G401 (cell line): Measurements from ENCODE around the gene CSF2. TPM values are rescaled to one million over a fixed set of nuclear protein-coding genes. Genes with fewer than 3 reads are reported as not detected.

Experiments
- DNase-seq: peaks from one replicate; pipeline ENCODE4 v3.0.0-alpha.2; 2015; ENCODE audit warnings: low spot score
- in situ Hi-C: cut with HindIII; loops from 2 replicates; pipeline ENCODE4 v1.10.0; 2016; ENCODE audit warnings: low sequenced_read_pairs, mixed read lengths
- total RNA-seq: library from RNA; depleted of rRNA; stranded (reverse); fragments of >200 nt; shearing (Covaris generic); gene quantifications from 2 replicates; pipeline ENCODE4 v1.2.3, GENCODE V29; 2014

The CSF2 gene
- total RNA-seq, 1 experiment from 2014 or later = not detected

DNA sequence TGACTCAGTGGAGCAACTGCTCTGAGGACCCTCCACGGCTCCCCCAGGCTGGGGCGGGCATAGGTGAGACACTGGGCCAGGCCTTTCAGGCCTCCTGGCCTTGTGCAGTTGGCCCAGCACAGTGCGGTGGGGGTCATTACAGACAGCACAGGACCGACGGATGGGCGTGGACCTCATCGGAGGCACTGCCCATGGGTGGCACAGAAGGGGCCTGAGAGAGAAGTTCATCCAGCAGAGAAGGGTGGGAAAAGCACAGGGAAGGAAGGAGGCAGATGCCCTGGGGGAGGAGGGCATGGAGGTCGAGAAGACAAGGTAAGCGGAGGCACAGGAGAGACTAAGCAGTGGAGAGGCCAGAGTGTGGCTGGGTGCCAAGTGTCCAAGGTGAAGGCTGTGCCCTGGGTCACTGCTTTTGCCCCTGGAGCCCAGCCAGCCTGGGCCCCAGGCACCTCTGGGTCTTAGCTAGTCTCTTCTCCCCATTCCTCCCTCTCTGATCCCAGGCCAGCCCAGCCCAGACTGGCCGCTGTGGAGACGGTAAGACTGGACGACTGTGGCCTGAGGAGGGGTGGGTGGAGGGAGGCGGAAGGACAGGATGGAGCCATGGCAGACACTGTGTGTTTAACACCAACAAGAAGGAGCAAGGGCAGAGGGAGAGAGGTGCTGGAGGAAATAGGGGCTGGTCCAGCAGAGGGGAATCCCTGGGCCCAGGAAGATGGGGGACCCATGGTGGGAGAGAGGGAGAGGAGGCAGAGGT, 7.5 kb upstream of the CSF2 start:
- in situ Hi-C loops = no loop called here
- no peak for DNase-seq

- no peak for DNase-seq
- in situ Hi-C loops = no loop called here
Measured at GRCh38 chr5:132066871-132067270, 6.7 kb upstream of the CSF2 start.

DNA sequence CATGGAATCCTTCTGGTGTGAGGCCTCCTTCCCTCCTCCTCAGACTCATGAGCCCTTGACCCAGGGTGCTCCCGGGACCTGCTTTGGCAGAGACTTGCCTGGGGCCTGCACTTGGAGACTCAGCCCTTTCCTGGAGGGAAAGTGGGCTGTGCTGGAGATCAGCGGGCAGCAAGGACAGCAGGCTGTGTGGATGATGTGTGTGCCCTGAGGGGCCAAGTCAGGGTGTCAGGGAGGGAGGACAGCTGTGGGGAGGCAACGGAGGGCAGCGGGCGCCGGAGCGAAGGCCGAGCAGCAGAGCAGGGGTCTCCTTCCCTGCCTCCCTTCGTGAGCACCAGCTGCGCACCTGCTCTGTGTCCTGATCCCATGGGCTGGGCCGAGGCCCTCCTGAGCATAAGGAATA, 6.1 kb upstream of the CSF2 start:
- in situ Hi-C loops = no loop called here

DNA sequence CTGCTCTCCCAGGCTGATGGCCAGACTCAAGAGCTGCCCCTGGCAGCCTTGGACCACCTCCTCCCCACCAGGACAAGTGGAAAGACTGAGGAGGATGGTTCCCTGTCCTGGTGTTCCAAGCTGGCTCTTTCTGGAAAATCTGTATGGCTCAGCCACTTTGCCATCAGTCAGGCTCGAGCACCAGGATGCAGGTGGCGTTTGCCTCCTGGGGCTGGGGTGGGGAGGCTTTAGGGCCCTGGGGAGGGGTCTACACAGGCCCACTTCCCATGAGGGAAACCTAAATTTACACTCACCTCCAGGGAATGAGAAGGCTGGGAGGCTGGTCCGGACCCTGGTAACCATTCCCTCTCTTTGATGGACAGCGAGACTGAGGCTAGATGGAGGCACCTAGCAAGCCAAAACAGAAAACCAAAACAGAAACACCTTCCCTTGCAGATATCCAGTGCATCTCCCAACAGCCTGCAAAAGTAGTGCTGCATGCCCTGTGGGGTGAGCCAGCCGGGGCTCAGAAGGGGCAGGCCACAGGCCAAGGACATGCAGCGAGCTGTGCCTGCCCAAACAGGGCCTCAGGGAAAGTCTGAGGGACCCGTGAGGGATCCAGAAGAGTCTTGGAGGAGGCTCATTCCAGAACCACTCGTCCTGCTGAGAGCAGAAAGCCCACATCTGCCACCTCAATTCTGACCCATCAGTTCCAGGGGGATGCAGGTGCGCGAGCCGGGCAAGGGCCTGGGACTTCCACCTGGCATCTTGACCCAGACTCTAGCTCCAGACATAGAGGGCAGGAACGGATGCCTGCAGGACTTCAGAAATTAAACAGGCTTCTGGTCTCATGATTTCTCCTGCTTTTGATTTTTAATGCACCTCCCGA, 5.4 kb upstream of the CSF2 start:
- in situ Hi-C loops = no loop called here
- DNase-seq = no peak

More for the DNA sequence above, 6.1 kb upstream of the CSF2 start:
- no peak for DNase-seq

- no peak for DNase-seq
- in situ Hi-C loops = no loop called here
Measured at GRCh38 chr5:132069561-132069960, 4.0 kb upstream of the CSF2 start.

DNA sequence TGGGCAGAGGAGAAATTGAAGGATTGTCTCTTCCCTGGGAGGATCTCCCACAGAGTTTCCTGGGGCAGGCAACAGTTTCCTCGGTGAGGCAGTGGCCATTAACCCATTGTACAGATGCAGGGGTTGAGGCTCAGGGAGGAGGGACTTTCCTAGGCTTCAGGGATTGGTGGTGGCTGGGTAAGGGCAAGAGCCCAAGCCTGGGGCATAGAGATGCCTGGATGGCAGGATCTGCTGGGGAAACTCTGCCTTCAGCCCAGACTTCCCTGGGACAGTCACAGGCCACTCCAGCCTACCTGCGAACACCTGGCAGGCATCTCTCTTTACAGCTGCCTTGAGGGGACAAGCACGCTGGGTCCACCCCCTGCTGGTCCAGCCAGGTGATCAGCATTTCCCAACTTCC, 3.6 kb upstream of the CSF2 start:
- DNase-seq = no peak
- in situ Hi-C loops = no loop called here

- in situ Hi-C loops = no loop called here
- DNase-seq = peak; percentile 19
Measured at GRCh38 chr5:132070460-132071337, 2.9 kb upstream of the CSF2 start.

DNA sequence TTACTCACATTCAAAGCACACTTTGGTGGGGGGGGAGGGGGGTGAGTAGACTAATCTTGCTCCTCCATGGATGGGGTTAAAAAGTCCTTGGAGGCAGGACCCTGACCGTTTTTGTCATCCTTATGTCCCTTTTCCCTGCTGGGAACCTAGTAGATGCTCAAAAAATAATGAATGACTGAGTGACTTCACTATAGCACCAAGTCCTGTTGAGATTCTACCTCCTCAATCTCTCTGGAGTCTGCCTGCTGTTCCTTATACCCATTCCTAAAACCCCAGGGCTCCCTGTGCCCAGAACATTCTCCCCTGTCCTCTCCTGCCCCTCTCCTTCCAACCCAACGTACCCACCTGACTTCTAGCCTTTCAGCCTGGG, 2.3 kb upstream of the CSF2 start:
- DNase-seq = no peak
- in situ Hi-C loops = no loop called here

DNA sequence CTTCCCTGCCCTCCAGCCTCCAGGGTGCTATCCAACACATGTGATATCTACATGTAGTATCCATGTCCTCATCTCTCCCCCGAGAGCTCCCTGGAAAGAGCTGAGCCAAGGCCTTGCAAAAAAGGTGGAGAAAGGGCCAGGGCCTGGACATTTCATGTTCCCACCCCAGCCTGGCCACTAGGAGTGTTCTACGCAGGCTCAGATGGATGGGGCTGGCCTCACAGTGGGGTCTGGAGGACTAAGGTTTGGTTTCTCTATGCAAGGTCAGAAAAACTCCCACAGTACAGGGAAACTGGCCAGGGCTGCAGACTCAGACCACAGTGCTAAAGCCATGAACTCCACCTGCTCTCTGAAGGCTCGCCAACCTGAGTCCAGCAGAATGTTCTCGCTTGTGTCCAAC, 1.5 kb upstream of the CSF2 start:
- in situ Hi-C loops = no loop called here
- no peak for DNase-seq

DNA sequence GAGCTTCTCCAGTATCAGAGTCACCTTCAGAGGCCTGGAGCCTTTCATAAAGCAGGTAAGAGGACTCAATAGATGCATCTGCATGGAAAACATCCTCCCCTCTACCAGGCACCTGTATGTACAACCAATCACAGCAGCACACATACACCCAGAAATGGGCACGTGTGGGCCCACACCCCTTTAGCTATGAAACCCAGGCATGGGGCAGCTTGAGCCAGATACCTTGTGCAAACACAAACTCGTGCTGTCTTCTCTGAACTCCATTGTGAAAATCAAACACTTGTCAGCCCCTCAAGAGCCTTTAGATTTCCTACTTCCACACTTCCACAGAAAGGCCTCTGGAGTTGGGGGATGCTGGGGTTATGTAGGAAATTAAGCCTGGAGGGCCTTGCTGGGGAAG, 1.1 kb upstream of the CSF2 start:
- in situ Hi-C loops = no loop called here
- DNase-seq = no peak

DNA sequence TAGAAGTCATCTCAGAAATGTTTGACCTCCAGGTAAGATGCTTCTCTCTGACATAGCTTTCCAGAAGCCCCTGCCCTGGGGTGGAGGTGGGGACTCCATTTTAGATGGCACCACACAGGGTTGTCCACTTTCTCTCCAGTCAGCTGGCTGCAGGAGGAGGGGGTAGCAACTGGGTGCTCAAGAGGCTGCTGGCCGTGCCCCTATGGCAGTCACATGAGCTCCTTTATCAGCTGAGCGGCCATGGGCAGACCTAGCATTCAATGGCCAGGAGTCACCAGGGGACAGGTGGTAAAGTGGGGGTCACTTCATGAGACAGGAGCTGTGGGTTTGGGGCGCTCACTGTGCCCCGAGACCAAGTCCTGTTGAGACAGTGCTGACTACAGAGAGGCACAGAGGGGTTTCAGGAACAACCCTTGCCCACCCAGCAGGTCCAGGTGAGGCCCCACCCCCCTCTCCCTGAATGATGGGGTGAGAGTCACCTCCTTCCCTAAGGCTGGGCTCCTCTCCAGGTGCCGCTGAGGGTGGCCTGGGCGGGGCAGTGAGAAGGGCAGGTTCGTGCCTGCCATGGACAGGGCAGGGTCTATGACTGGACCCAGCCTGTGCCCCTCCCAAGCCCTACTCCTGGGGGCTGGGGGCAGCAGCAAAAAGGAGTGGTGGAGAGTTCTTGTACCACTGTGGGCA, 642 bp downstream of the CSF2 start:
- in situ Hi-C loops = no loop called here

GRCh38 chr5:132074772-132075718, 1.5 kb downstream of the CSF2 start:
- in situ Hi-C loops = no loop called here
- DNase-seq = no peak

More for the DNA sequence above, 642 bp downstream of the CSF2 start:
- DNase-seq = no peak

- DNase-seq = no peak
- in situ Hi-C loops = no loop called here
Measured at GRCh38 chr5:132075719-132076077, 2.1 kb downstream of the CSF2 start.

DNA sequence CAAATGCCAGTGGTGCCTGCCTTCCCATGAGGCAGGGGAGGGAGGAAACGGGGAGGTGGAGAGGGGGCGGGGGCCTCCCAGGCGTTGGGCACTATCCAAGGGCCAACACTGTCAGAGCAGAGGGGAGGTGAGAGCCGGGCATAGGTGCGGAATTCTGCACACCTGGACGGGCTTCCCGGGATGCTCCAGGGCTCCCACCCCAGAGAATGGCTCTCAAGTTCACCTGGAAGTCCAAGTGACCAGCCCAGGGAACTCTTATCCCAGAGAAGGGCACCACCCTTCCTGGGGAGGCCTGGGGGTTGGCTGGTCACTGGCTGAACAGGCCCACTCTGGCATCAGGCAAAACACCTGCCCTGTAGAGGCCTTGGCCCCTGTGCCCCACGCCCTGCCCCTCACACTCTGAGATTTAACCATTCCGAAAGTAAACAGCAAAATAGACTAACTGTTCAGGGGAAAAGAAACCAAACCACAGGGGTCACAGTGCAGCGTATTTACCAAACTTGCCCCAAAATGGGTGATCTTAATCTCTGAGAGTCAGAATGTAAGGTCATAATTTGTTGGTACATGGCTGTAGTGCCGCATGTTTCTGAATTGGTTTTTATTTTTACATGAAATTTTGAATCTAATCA, 2.7 kb downstream of the CSF2 start:
- in situ Hi-C loops = no loop called here
- no peak for DNase-seq

DNA sequence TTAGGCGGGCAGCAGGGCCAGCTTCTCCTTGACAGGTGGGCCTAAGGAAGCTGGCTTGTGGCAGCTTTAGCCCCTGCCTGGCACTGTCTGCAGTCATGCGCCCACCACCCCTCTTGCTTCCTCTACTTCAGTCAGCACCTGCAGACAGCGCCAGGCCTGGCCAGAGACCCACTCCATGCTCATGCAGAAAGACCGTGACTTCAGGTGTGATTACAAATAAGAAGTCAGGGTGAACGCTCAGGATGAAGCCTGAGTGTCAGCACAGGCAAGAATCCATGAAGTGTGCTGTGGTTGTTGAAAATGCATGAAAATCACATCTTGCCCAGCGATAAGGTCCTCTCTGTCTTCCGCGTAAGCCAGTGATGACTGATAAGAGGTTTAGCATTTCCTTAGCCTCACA, 3.4 kb downstream of the CSF2 start:
- in situ Hi-C loops = no loop called here
- DNase-seq = no peak

DNA sequence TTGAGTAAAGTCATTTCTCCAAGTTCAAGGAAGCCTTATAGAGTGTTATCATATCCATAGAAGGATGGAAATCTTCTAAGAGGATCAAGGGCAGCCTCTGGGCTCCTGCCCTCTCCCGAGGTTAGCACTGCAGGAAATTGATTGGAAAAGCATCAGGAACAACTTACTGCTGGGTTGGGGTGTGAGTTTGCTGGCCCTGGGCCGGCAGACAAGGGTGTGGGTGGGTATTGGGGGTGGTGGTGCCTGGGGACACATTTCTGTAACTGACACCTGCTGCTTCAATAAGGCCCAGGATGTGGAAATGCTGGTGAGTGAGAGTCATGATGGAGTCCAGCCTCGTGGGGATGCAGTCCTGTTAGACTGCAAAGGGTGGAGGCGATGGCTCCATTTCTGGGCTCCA, 5.5 kb downstream of the CSF2 start:
- no peak for DNase-seq
- in situ Hi-C loops = no loop called here

GRCh38 chr5:132079619-132080018, 6.0 kb downstream of the CSF2 start:
- in situ Hi-C loops = no loop called here
- DNase-seq = no peak

GRCh38 chr5:132080595-132080994, 7.0 kb downstream of the CSF2 start:
- in situ Hi-C loops = no loop called here
- DNase-seq = no peak
